ENCODE results near the gene PIP5K1A. TPM values are rescaled to one million over a fixed set of nuclear protein-coding genes. Genes with fewer than 3 reads are reported as not detected.

PIP5K1A gene
- total and polyA plus RNA-seq, 2 of the 8 experiments (the other 6 are each of a cell fraction or from before 2014, with no cell fraction given) = 87.5 to 105 TPM

- Histone ChIP-seq H3K4ac (replicated peaks; ENCODE audit: insufficient read length, low read depth, low read length) (no peak overlapping the region), H4K91ac (replicated peaks; ENCODE audit: insufficient read length, low read length) (no peak overlapping the region), H3K23me2 (ENCODE audit: low read depth, low read length) (no peaks in the 10 kb centered on the region), H3K79me1 (ENCODE audit: low read depth, low read length) (no peaks in the 10 kb centered on the region), H4K5ac (ENCODE audit: insufficient read length, low read depth, low read length) (no peak overlapping the region), H2BK12ac (ENCODE audit: low read depth, low read length) (no peak overlapping the region), H4K8ac (ENCODE audit: extremely low read depth, insufficient read depth, low read length) (no peak overlapping the region), H3K9ac (replicated peaks in 1 of 4; ENCODE audit: extremely low read depth in 1 of 4, low read depth in 3 of 4, low read length in 3 of 4) (no peak overlapping the region), H3K4me1 (replicated peaks in 1 of 4; ENCODE audit: control insufficient read depth in 3 of 4, insufficient read depth in 4 of 4, low read length in 3 of 4) (no peaks in the 10 kb centered on the region), H2AFZ (ENCODE audit: low read length) (no peak overlapping the region), H3K18ac (ENCODE audit: extremely low read depth, low read length) (no peak overlapping the region), H3K79me2 (ENCODE audit: control insufficient read depth in 1 of 2, insufficient read depth in 2 of 2, low read length in 2 of 2) (no peaks in the 10 kb centered on the region), H3K9me3 (ENCODE audit: insufficient read depth in 2 of 2, low read depth in 1 of 2, low read length in 1 of 2) (no peaks in the 10 kb centered on the region), H2BK5ac (ENCODE audit: low read depth, low read length) (no peak overlapping the region), H3K23ac (ENCODE audit: insufficient read length) (no peak overlapping the region), H3K56ac (replicated peaks; ENCODE audit: insufficient read length, low read depth, low read length) (no peak overlapping the region), H3K27ac (ENCODE audit: low read depth, low read length) (no peak overlapping the region), H3K36me3 (ENCODE audit: control insufficient read depth in 2 of 4, insufficient read depth in 4 of 4, low read length in 3 of 4) (peaks cover 15 to 51% (median 35%) of the 10 kb centered on the region in 4 experiments; a peak in 7 of 8 replicates), H3K4me2 (ENCODE audit: insufficient read depth in 1 of 2, low read depth in 2 of 2, low read length in 2 of 2) (no peak overlapping the region), H3K27me3 (replicated peaks in 1 of 4; ENCODE audit: control insufficient read depth in 3 of 4, extremely low read depth in 1 of 4, insufficient read depth in 3 of 4, low read length in 3 of 4) (no peaks in the 10 kb centered on the region), H3K14ac (ENCODE audit: insufficient read length) (no peak overlapping the region), H2BK20ac (ENCODE audit: low read length) (no peak overlapping the region), H2BK120ac (replicated peaks; ENCODE audit: low read depth, low read length) (no peak overlapping the region), H2BK15ac (ENCODE audit: low read length) (no peak overlapping the region), H2AK5ac (ENCODE audit: low read depth, low read length) (no peak overlapping the region), H3K4me3 (ENCODE audit: extremely low read depth in 1 of 4, insufficient read depth in 2 of 4, low read depth in 3 of 4, low read length in 4 of 4) (no peak overlapping the region), H4K20me1 (replicated peaks in 1 of 2; ENCODE audit: control insufficient read depth in 1 of 2, insufficient read depth in 2 of 2, low read length in 2 of 2) (peaks cover 2 to 3% of the 10 kb centered on the region in 2 experiments)
- CTCF ChIA-PET (ENCODE audit: partially characterized antibody) = interaction anchor here (1.0 kb wide), 3 partner anchors 11 to 33 kb away, joined by 3 to 5 read pairs (median 3); no protein-coding TSS in a partner anchor
- WGBS, 2 experiments (ENCODE audit: extremely low coverage in 1 of 2, insufficient coverage in 1 of 2, insufficient read length in 1 of 2, insufficient replicate concordance in 2 of 2, low coverage in 1 of 2, low lambda C conversion rate in 2 of 2, missing lambda C conversion rate in 1 of 2) = 97% methylated on average over 4 of the region's 4 CpGs; no CpG with 5 or more reads in 1 of the 2 experiments
- no peak for DNase-seq (ENCODE audit: low read depth in 1 of 2, low spot score in 2 of 2)
- FAIRE-seq = no peak
- POLR2A ChIA-PET (ENCODE audit: partially characterized antibody) = interaction anchor here (0.7 to 8.0 kb wide), 3 partner anchors 13 to 34 kb away, joined by 3 to 46 read pairs (median 3); partner anchors contain the start of gene ZNF687
- TF ChIP-seq EP300 (IDR thresholded peaks at IDR 0.05; ENCODE audit: borderline replicate concordance in 1 of 2, low read depth in 2 of 2, low read length in 2 of 2) = no peak
These were observed 69.4 kb downstream of the PIP5K1A start for GRCh38 chr1:151267760-151268159.

Data from H1 (cell line).